Thoracic aorta (tissue), 2 donors: ENCODE measurements around the gene TBPL2. TPM values are rescaled to one million over a fixed set of nuclear protein-coding genes. Genes with fewer than 3 reads are reported as not detected.
"Not testable (repeated sequence)": the region's sequence is repeated elsewhere in the genome, so short reads cannot be mapped to it uniquely, and the experiment has no call there.

Experiments
- ATAC-seq: fragments of 150-250 bp; one replicate; pipeline ENCODE4 v1.8.0; 2017; ENCODE audit warnings: low read depth; ENCODE audit not compliant: insufficient number of reproducible peaks, low FRiP score
- DNase-seq: peaks from one replicate; pipeline ENCODE4 v3.0.0-alpha.2; 2020; ENCODE audit warnings: low spot score
- H3K27ac ChIP-seq, 2 donors: fragments of 200-600 bp; sonication (generic); 1 replicate in 1 of 2; 2 replicates in 1 of 2; pipeline ENCODE4 v1.5.1; 2016; ENCODE audit warnings: mild to moderate bottlenecking in 2 of 2, moderate library complexity in 2 of 2
- H3K27me3 ChIP-seq: fragments of 200-600 bp; sonication (generic); replicated peaks from 2 replicates; pipeline ENCODE4 v1.6.0; 2016; ENCODE audit warnings: mild to moderate bottlenecking; ENCODE audit not compliant: insufficient read depth
- H3K36me3 ChIP-seq: fragments of 200-600 bp; sonication (generic); one replicate; pipeline ENCODE4 v1.5.1; 2016
- H3K4me1 ChIP-seq, 2 donors: fragments of 200-600 bp; sonication (generic); 1 replicate in 1 of 2; 2 replicates in 1 of 2; pipeline versions ENCODE4 v1.5.1 to v1.6.0; 2016; ENCODE audit warnings: low read depth in 2 of 2, mild to moderate bottlenecking in 1 of 2; ENCODE audit not compliant: control insufficient read depth in 1 of 2
- H3K4me3 ChIP-seq: fragments of 200-600 bp; sonication (generic); 2 replicates; pipeline ENCODE4 v1.5.1; 2016; ENCODE audit warnings: mild to moderate bottlenecking
- H3K9me3 ChIP-seq: fragments of 200-600 bp; sonication (generic); 2 replicates; pipeline ENCODE4 v1.5.1; 2016
- CTCF ChIP-seq: fragments of 200-600 bp; sonication (generic); IDR thresholded peaks from one replicate; pipeline ENCODE4 v1.5.1; 2019; ENCODE audit warnings: antibody characterized with exemption
- total RNA-seq, 2 donors: library from RNA; depleted of rRNA; stranded (reverse); fragments of >200 nt; gene quantifications; one replicate each; pipeline versions ENCODE4 v1.1.0 to v1.2.3, GENCODE V29; 2016

TBPL2 gene
- total RNA-seq, 2 donors from 2014 or later, result not detected

- no peaks in the 10 kb centered on the region for H3K9me3 ChIP-seq
- peak overlapping the region; percentile 81 to 90 for H3K27ac ChIP-seq
- DNase-seq (no peak), ATAC-seq (no peak)
- H3K4me1 ChIP-seq, result peaks cover 20 to 39% of the 10 kb centered on the region in 2 donors
- no peak for TF ChIP-seq CTCF
- H3K4me3 ChIP-seq, result peak overlapping the region; percentile 39
- no peaks in the 10 kb centered on the region for H3K27me3 ChIP-seq
- peaks cover 32% of the 10 kb centered on the region for H3K36me3 ChIP-seq
Observed at GRCh38 chr14:55383541-55384140, 56.8 kb downstream of the TBPL2 start.

- Histone ChIP-seq H3K4me1 (peaks cover 20 to 39% of the 10 kb centered on the region in 2 donors), H3K4me3 (peak overlapping the region; percentile 39), H3K27ac (peak overlapping the region; percentile 81 to 90), H3K36me3 (peaks cover 37% of the 10 kb centered on the region)
- H3K27me3 ChIP-seq, H3K9me3 ChIP-seq: not testable (repeated sequence)
- DNase-seq, result peak; percentile 18
- peak; percentile 56 for ATAC-seq
Observed at GRCh38 chr14:55383056-55383466, 57.4 kb downstream of the TBPL2 start.

GRCh38 chr14:55382483-55382882, 57.9 kb downstream of the TBPL2 start:
- DNase-seq (no peak), ATAC-seq (no peak)
- Histone ChIP-seq H3K4me1 (peaks cover 20 to 39% of the 10 kb centered on the region in 2 donors), H3K27ac (peak overlapping the region; percentile 81 to 90), H3K27me3 (no peaks in the 10 kb centered on the region), H3K4me3 (no peak overlapping the region), H3K36me3 (peaks cover 42% of the 10 kb centered on the region), H3K9me3 (no peaks in the 10 kb centered on the region)
- no peak for TF ChIP-seq CTCF

GRCh38 chr14:55381561-55381960, 58.9 kb downstream of the TBPL2 start:
- peak overlapping the region; percentile 81 to 90 for H3K27ac ChIP-seq
- H3K27me3 ChIP-seq, result no peaks in the 10 kb centered on the region
- H3K9me3 ChIP-seq, result no peaks in the 10 kb centered on the region
- TF ChIP-seq CTCF, result no peak
- ATAC-seq (no peak), DNase-seq (no peak)
- H3K4me3 ChIP-seq, result no peak overlapping the region
- H3K4me1 ChIP-seq, result peaks cover 20 to 39% of the 10 kb centered on the region in 2 donors
- H3K36me3 ChIP-seq, result peaks cover 46% of the 10 kb centered on the region

GRCh38 chr14:55381040-55381439, 59.4 kb downstream of the TBPL2 start:
- H3K9me3 ChIP-seq, result no peaks in the 10 kb centered on the region
- peaks cover 52% of the 10 kb centered on the region for H3K36me3 ChIP-seq
- H3K27ac ChIP-seq, result peak overlapping the region; percentile 81 to 90

More at GRCh38 chr14:55381040-55381439, 59.4 kb downstream of the TBPL2 start:
- Histone ChIP-seq H3K27me3 (no peaks in the 10 kb centered on the region), H3K4me1 (peaks cover 20 to 39% of the 10 kb centered on the region in 2 donors), H3K4me3 (no peak overlapping the region)
- ATAC-seq (no peak), DNase-seq (no peak)
- TF ChIP-seq CTCF, result no peak
